GM18858 (cell line): ENCODE measurements around the gene NR2F2.

ENCODE experiments used
- ATAC-seq: cut with Tn5 transposase; IDR thresholded peaks from one replicate; pipeline ENCODE4 v1.9.1; 2021; ENCODE audit not compliant: unreplicated experiment

Gene NR2F2

GRCh38 chr15:96341513-96342405 lies 11.3 kb downstream of the NR2F2 start:
- ATAC-seq = no peak

- no peak for ATAC-seq
Measured at GRCh38 chr15:96342406-96343112, 12.1 kb downstream of the NR2F2 start.

GRCh38 chr15:96343113-96344059 lies 12.9 kb downstream of the NR2F2 start:
- no peak for ATAC-seq

- ATAC-seq = no peak
Measured at GRCh38 chr15:96344060-96344705, 13.7 kb downstream of the NR2F2 start.

- no peak for ATAC-seq
Measured at GRCh38 chr15:96344706-96345559, 14.4 kb downstream of the NR2F2 start.

- peak; percentile 57 for ATAC-seq
Measured at GRCh38 chr15:96345560-96346399, 15.3 kb downstream of the NR2F2 start.

GRCh38 chr15:96346409-96346970 lies 16.0 kb downstream of the NR2F2 start:
- ATAC-seq = no peak

- ATAC-seq = no peak
Measured at GRCh38 chr15:96347181-96348111, 16.9 kb downstream of the NR2F2 start.

- no peak for ATAC-seq
Measured at GRCh38 chr15:96348112-96349027, 17.9 kb downstream of the NR2F2 start.

GRCh38 chr15:96349034-96349856 lies 18.7 kb downstream of the NR2F2 start:
- no peak for ATAC-seq

GRCh38 chr15:96349857-96350720 lies 19.6 kb downstream of the NR2F2 start:
- no peak for ATAC-seq

- ATAC-seq = no peak
Measured at GRCh38 chr15:96350934-96351724, 20.6 kb downstream of the NR2F2 start.

- no peak for ATAC-seq
Measured at GRCh38 chr15:96351761-96352603, 21.5 kb downstream of the NR2F2 start.
